PFSK-1 (cell line): ENCODE results near the gene CA4.

Experiments
- FOXP2 ChIP-seq: optimal IDR thresholded peaks from 2 replicates; pipeline ENCODE3; 2011; ENCODE audit warnings: borderline replicate concordance, control low read depth, inconsistent platforms; ENCODE audit not compliant: insufficient read depth; ENCODE audit errors: extremely low read length, extremely low read depth
- POLR2AphosphoS5 ChIP-seq: IDR thresholded peaks from 2 replicates; pipeline ENCODE4 v1.6.1; 2012; ENCODE audit warnings: low read depth, mild to moderate bottlenecking, control low read depth, low read length, moderate library complexity
- SIN3A ChIP-seq: IDR thresholded peaks from 2 replicates; pipeline ENCODE4 v1.6.1; 2012; ENCODE audit warnings: mild to moderate bottlenecking, low read length, moderate library complexity, borderline replicate concordance; ENCODE audit not compliant: insufficient read depth
- TAF1 ChIP-seq: IDR thresholded peaks from 2 replicates; pipeline ENCODE4 v1.6.1; 2012; ENCODE audit warnings: low read length, control low read depth, borderline replicate concordance; ENCODE audit not compliant: insufficient read depth
- TF ChIP-seq, protein P1 (sequence below), 2 experiments: IDR thresholded peaks; 2 replicates each; pipeline versions ENCODE4 v1.6.1 to v1.8.0; 2011 to 2012; ENCODE audit warnings: low read depth in 2 of 2, low read length in 2 of 2, control low read depth in 1 of 2, inconsistent platforms in 1 of 2, mild to moderate bottlenecking in 1 of 2, moderate library complexity in 1 of 2; ENCODE audit not compliant: insufficient read depth in 1 of 2

Gene CA4

DNA sequence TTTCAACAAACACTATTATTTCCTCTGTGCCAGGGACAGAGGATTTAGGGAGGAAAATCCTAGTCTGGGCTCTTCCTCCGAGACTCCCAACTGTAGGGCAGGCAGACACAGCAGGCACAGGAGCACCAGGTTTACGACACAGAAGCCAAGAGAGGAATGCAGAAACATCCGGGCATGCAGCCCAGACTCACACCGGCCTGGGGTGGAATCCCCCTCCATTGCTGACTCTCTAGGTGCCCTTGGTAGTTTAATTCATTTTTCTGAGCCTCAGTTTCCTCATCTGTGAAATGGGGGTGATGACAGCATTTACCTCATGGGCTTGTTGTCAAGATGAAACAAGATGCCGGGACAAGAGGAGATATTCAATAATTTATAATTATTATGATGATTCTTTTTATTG lies 14.9 kb downstream of the CA4 start:
- TF ChIP-seq TAF1 (no peak), SIN3A (no peak), FOXP2 (no peak), POLR2AphosphoS5 (no peak)
- TF ChIP-seq, protein P1, sequence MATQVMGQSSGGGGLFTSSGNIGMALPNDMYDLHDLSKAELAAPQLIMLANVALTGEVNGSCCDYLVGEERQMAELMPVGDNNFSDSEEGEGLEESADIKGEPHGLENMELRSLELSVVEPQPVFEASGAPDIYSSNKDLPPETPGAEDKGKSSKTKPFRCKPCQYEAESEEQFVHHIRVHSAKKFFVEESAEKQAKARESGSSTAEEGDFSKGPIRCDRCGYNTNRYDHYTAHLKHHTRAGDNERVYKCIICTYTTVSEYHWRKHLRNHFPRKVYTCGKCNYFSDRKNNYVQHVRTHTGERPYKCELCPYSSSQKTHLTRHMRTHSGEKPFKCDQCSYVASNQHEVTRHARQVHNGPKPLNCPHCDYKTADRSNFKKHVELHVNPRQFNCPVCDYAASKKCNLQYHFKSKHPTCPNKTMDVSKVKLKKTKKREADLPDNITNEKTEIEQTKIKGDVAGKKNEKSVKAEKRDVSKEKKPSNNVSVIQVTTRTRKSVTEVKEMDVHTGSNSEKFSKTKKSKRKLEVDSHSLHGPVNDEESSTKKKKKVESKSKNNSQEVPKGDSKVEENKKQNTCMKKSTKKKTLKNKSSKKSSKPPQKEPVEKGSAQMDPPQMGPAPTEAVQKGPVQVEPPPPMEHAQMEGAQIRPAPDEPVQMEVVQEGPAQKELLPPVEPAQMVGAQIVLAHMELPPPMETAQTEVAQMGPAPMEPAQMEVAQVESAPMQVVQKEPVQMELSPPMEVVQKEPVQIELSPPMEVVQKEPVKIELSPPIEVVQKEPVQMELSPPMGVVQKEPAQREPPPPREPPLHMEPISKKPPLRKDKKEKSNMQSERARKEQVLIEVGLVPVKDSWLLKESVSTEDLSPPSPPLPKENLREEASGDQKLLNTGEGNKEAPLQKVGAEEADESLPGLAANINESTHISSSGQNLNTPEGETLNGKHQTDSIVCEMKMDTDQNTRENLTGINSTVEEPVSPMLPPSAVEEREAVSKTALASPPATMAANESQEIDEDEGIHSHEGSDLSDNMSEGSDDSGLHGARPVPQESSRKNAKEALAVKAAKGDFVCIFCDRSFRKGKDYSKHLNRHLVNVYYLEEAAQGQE (IDR thresholded peaks at IDR 0.05; ENCODE audit: insufficient read depth in 1 of 2, low read depth in 2 of 2, low read length in 2 of 2), result no peak

DNA sequence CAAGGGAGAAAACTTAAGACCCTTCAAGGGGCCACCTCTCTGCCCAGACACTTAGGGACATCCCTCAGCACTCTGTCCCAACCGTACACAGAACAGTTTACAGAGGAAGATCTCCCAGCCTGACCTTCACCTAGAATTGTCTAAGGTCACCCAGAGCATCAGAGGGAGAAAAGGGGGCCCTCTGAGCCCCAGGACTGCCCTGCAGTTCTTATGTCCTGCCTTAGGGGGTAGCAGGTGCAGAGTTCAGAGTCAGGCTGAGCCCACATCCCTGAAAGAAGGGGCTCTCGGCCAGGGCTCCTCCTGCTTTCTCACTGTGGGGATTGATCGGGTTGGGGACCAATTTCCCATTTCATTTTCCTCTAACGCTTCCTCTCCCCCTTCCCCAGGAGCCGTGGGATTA lies 15.4 kb downstream of the CA4 start:
- TF ChIP-seq, protein P1 (IDR thresholded peaks at IDR 0.05; ENCODE audit: insufficient read depth in 1 of 2, low read depth in 2 of 2, low read length in 2 of 2), result no peak
- TF ChIP-seq FOXP2 (no peak), SIN3A (no peak), POLR2AphosphoS5 (no peak), TAF1 (no peak)

DNA sequence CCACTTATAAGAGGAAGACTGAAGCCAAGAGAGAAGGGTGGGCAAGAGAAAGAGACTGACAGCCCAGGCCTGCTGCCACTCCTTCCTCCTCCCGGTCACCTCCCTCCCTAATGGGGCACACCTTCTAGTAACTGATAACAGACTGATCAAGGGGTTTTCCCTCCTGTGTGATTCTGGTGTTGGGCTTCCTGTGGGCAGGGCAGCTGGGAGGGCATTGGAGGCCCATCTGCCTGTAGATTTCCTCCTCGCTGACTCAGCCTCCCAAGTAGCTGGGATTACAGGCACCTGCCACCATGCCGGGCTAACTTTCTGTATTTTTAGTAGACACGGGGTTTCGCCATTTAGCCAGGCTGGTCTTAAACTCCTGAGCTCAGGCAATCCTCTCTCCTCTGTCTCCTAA lies 16.2 kb downstream of the CA4 start:
- TF ChIP-seq, protein P1 (IDR thresholded peaks at IDR 0.05; ENCODE audit: insufficient read depth in 1 of 2, low read depth in 2 of 2, low read length in 2 of 2), result no peak
- no peak for TF ChIP-seq POLR2AphosphoS5

GRCh38 chr17:60167065-60167741 lies 17.4 kb downstream of the CA4 start:
- no peak for TF ChIP-seq SIN3A
- TF ChIP-seq, protein P1 (IDR thresholded peaks at IDR 0.05; ENCODE audit: insufficient read depth in 1 of 2, low read depth in 2 of 2, low read length in 2 of 2), result no peak
- no peak for TF ChIP-seq FOXP2
- TF ChIP-seq POLR2AphosphoS5, result no peak
- no peak for TF ChIP-seq TAF1

DNA sequence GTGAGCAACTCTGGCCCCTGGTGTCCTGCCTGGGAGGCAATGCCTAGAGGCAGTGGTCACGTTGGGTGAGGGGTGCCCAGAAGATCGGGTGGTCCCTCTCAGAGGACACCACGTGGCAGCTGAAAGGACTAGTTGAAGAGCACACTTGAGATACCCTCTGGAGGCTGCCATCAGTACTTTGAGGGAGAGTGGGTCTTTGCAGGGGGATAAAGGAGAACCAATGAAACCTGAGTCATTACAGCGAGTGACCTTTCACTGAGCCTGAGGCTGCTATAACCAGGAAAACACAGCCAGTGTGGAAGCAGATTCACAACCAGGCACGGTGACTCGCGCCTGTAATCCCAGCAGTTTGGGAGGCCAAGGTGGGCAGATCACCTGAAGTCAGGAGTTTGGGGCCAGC lies 18.9 kb downstream of the CA4 start:
- TF ChIP-seq FOXP2 (no peak), SIN3A (no peak), TAF1 (no peak), POLR2AphosphoS5 (no peak)
- TF ChIP-seq, protein P1 (IDR thresholded peaks at IDR 0.05; ENCODE audit: insufficient read depth in 1 of 2, low read depth in 2 of 2, low read length in 2 of 2), result no peak
